ENCODE measurements around the gene CD74. TPM values are rescaled to one million over a fixed set of nuclear protein-coding genes. Genes with fewer than 3 reads are reported as not detected.

The CD74 gene
- total RNA-seq, 1 donor from 2014 or later, result not detected

GRCh38 chr5:150356575-150357294, 56.0 kb downstream of the CD74 start:
- TF ChIP-seq, protein P1, sequence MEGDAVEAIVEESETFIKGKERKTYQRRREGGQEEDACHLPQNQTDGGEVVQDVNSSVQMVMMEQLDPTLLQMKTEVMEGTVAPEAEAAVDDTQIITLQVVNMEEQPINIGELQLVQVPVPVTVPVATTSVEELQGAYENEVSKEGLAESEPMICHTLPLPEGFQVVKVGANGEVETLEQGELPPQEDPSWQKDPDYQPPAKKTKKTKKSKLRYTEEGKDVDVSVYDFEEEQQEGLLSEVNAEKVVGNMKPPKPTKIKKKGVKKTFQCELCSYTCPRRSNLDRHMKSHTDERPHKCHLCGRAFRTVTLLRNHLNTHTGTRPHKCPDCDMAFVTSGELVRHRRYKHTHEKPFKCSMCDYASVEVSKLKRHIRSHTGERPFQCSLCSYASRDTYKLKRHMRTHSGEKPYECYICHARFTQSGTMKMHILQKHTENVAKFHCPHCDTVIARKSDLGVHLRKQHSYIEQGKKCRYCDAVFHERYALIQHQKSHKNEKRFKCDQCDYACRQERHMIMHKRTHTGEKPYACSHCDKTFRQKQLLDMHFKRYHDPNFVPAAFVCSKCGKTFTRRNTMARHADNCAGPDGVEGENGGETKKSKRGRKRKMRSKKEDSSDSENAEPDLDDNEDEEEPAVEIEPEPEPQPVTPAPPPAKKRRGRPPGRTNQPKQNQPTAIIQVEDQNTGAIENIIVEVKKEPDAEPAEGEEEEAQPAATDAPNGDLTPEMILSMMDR (IDR thresholded peaks at IDR 0.05), result no peak
- H3K27ac Mint-ChIP-seq (ENCODE audit: unreplicated experiment), result peak overlapping the region; percentile 24
- H3K4me3 Mint-ChIP-seq (ENCODE audit: unreplicated experiment), result peak overlapping the region; percentile 83
- peaks cover 10% of the 10 kb centered on the region for H3K4me1 Mint-ChIP-seq (ENCODE audit: unreplicated experiment)
- no peaks in the 10 kb centered on the region for H3K27me3 Mint-ChIP-seq (ENCODE audit: unreplicated experiment)
- H3K36me3 Mint-ChIP-seq (ENCODE audit: unreplicated experiment), result peaks cover 4% of the 10 kb centered on the region
- DNase-seq (ENCODE audit: extremely low spot score, unreplicated experiment), result no peak
- no peaks in the 10 kb centered on the region for H3K9me3 Mint-ChIP-seq (ENCODE audit: unreplicated experiment)

- H3K27me3 Mint-ChIP-seq (ENCODE audit: unreplicated experiment), result no peaks in the 10 kb centered on the region
- peaks cover 11% of the 10 kb centered on the region for H3K4me1 Mint-ChIP-seq (ENCODE audit: unreplicated experiment)
- H3K27ac Mint-ChIP-seq (ENCODE audit: unreplicated experiment), result no peak overlapping the region
- H3K4me3 Mint-ChIP-seq (ENCODE audit: unreplicated experiment), result no peak overlapping the region
- no peak for DNase-seq (ENCODE audit: extremely low spot score, unreplicated experiment)
- H3K36me3 Mint-ChIP-seq (ENCODE audit: unreplicated experiment), result no peaks in the 10 kb centered on the region
- no peaks in the 10 kb centered on the region for H3K9me3 Mint-ChIP-seq (ENCODE audit: unreplicated experiment)
- TF ChIP-seq, protein P1 (IDR thresholded peaks at IDR 0.05), result no peak
Observed at GRCh38 chr5:150355791-150356190, 56.9 kb downstream of the CD74 start.

DNA sequence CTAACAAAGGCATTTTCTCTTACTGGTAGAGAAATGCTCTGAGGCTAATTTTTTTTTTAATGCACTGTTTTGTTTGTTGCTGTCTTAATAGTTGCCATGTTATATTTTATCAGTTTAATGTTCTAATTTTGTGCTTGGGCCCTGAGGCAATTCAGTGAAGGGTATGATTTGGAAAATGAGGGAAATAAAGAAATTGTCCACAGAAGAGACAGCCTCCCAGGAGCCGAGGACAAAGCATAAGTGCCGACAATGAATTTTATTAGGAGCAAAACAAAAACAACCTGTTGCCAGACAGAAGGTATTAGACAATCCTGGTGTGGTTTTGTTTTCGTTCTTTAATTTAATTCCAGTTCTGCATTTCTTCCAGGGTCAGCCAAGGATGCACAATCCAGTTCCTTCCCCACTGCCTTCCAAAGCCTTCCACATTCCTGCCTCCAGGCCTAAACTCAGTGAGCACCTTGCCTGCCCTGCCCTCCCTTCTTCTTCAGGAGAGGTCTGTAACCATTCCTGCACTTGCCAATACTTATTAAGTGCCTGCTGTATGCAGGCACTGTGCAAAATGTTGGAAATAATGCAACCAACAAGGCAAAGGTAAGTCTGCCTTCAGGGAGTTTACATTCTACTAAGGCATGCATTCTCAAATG, 59.6 kb downstream of the CD74 start:
- Mint-ChIP-seq H3K9me3 (ENCODE audit: unreplicated experiment) (no peaks in the 10 kb centered on the region), H3K4me3 (ENCODE audit: unreplicated experiment) (no peak overlapping the region), H3K36me3 (ENCODE audit: unreplicated experiment) (no peaks in the 10 kb centered on the region), H3K4me1 (ENCODE audit: unreplicated experiment) (peaks cover 7% of the 10 kb centered on the region), H3K27me3 (ENCODE audit: unreplicated experiment) (no peaks in the 10 kb centered on the region), H3K27ac (ENCODE audit: unreplicated experiment) (no peak overlapping the region)
- no peak for DNase-seq (ENCODE audit: extremely low spot score, unreplicated experiment)
- TF ChIP-seq, protein P1 (IDR thresholded peaks at IDR 0.05), result no peak

DNA sequence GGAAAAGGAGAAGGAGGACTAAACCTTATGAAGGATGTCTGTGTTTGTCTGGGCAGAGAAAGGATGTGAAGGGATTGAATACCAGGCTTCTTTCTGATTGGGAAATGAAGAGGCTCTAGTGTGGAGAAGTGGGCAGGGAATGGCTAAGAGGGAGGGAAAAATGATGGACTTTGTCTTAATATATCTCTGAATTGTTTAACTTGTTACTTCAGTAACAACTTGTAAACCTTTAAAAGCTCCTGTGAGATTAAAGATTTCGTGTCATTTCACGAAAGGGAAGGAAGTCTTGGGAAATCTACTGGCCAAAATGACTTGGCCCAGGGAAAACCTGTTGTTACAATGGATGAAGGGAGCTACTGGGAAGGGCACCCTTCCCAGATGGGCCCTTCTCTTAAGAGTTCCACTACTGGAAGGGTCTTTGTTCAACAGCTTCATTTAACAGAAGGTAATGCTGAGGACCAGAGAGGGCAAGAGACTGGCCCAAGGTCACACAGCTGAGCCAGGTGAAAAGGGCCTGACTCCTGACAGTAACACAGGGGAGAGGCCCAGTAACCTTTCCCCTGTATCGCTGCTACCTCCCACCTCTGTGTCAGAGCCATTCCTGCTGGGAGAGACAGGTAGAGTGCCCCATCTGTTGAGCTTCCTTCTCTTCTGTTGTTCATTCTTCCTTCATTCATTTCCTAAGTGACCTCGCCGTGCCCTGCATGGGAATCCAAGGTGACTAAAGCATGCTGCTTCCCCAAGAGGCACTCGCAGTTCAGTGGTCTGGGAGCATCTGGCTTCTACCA, 60.3 kb downstream of the CD74 start:
- Mint-ChIP-seq H3K27ac (ENCODE audit: unreplicated experiment) (no peak overlapping the region), H3K9me3 (ENCODE audit: unreplicated experiment) (no peaks in the 10 kb centered on the region), H3K4me3 (ENCODE audit: unreplicated experiment) (no peak overlapping the region), H3K36me3 (ENCODE audit: unreplicated experiment) (no peaks in the 10 kb centered on the region), H3K27me3 (ENCODE audit: unreplicated experiment) (no peaks in the 10 kb centered on the region), H3K4me1 (ENCODE audit: unreplicated experiment) (peaks cover 7% of the 10 kb centered on the region)
- TF ChIP-seq, protein P1 (IDR thresholded peaks at IDR 0.05), result no peak
- no peak for DNase-seq (ENCODE audit: extremely low spot score, unreplicated experiment)

Other genes starting within 250 kb of the CD74 start
- gene CDX1, start 246.1 kb downstream of the CD74 start, total RNA-seq, result 0.71 and 1.0 TPM in 2 replicates
- gene SLC6A7, start 222.8 kb downstream of the CD74 start, total RNA-seq, result not detected in 2 replicates
- gene CAMK2A, start 123.1 kb downstream of the CD74 start, total RNA-seq, result not detected in 2 replicates
- gene ARSI, start 110.0 kb downstream of the CD74 start, total RNA-seq, result 0.51 and 0.81 TPM in 2 replicates
- gene TCOF1, start 55.2 kb downstream of the CD74 start, total RNA-seq, result 28.6 and 32.5 TPM in 2 replicates
- 1,748 and 1,798 TPM in 2 replicates for gene RPS14, start 36.8 kb upstream of the CD74 start, total RNA-seq
- gene NDST1, start 95.2 kb upstream of the CD74 start, total RNA-seq, result 110 and 118 TPM in 2 replicates
- gene SYNPO, start 227.8 kb upstream of the CD74 start, total RNA-seq, result 17.8 and 18.4 TPM in 2 replicates
- 0.27 and 1.5 TPM in 2 replicates for gene MYOZ3, start 248.3 kb upstream of the CD74 start, total RNA-seq

All from osteocyte (in vitro differentiated cells).